HG03432 (cell line): ENCODE measurements around the gene ST14.

Experiments
- ATAC-seq: cut with Tn5 transposase; IDR thresholded peaks from one replicate; pipeline ENCODE4 v1.9.1; 2021; ENCODE audit warnings: mild to moderate bottlenecking, moderate library complexity; ENCODE audit not compliant: unreplicated experiment

The ST14 gene

GRCh38 chr11:130203766-130204702 lies 44.5 kb downstream of the ST14 start:
- ATAC-seq = no peak

DNA sequence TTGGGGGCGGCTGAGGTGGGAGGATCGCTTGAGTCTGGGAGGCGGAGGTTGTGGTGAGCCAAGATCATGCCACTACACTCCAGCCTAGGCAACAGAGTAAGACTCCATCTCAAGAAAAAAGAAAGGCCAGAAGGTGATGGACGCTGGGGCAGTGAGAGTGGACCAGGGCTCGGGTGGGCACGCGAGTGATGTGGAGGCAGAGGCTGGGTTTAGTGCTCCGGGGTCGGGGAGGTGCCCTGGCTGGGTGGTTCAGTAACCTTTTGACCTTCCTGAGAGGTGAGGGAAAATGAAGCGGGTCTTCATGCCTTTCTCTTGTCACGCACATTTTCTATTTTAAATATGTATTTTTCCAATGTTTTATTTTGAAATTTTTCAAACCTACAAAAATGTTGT lies 45.1 kb downstream of the ST14 start:
- no peak for ATAC-seq

DNA sequence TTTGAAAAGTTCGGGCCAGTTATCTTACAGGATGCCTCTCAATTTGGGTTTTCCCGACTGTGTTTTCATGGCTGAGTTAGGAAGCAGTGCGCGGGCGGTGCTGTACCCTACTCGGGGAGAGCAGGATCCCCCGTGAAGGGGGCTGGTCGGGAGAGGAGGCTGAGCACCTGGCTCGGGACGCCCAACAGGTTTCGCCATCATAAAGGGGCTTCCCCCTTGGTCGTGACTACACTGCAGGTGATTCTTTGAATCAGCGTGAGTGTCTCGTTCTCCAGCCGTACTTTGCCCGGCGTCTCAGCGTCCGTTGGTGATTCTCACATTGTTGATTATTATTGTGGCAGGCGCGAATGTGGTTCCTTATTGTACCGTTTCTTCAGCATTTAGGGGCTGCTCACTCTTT lies 46.6 kb downstream of the ST14 start:
- no peak for ATAC-seq

DNA sequence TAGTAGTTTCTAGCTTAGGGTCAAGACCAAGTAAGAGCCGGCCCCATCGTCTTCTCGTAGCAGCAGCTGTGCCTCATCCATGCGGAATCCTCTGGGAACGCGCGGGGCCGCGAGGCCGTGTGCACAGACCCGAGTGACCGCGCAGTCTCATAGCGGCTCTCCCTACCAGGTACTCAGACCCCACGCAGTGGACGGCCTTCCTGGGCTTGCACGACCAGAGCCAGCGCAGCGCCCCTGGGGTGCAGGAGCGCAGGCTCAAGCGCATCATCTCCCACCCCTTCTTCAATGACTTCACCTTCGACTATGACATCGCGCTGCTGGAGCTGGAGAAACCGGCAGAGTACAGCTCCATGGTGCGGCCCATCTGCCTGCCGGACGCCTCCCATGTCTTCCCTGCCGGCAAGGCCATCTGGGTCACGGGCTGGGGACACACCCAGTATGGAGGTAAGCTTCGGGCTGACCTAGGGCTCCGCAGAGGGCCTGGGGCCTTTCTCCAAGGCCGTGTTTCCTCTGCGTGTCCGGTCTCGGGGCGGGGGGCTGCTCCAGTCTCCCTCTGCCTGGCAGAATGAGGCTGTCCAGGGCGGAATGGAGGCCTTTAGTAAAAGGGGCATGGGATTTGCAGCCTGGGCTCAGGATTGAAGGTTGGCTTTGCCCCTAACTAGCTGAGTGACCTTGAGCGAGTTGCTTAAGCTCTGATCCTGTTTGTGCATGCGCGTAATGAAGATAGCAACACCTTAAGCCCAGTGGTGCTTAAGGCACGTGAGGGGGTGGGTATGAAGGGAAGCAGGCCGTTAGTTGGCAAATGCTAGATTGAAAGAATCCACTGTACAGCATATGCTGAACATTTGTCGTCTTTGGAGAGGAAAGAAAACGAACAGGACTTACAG lies 48.9 kb downstream of the ST14 start:
- no peak for ATAC-seq

- no peak for ATAC-seq
These were observed 49.7 kb downstream of the ST14 start for GRCh38 chr11:130209128-130209932.

- ATAC-seq = no peak
These were observed 50.6 kb downstream of the ST14 start for GRCh38 chr11:130209954-130210854.

GRCh38 chr11:130211144-130211543 lies 51.6 kb downstream of the ST14 start:
- no peak for ATAC-seq

GRCh38 chr11:130211781-130212401 lies 52.3 kb downstream of the ST14 start:
- ATAC-seq = no peak

DNA sequence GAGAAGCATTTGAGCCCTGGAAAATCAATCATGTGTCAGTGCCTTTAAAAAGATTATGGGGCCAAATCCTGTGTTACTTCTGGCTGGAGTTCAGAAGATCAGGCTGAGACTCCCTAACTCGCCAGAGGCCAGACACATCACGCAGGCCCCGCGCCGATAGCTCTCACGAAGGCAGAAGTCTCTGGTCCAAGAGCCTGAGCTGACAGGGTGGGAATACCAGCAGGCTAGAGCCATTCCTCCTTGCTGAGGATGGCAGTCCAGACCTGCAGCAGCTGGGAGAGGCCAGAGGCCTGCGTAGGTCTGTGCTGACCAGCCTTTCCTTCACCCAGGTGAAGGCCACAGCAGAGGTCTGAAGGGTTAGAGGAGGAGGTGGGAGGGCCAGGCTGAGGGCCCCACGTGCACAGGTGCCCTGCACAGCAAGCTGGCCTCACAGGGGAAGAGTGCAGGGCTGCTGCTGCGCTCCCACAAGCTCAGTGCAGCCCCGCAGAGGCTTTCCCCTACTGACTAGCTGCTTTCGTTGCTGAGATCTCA lies 52.9 kb downstream of the ST14 start:
- ATAC-seq = peak; percentile 18

- ATAC-seq = peak; percentile 88
These were observed 53.8 kb downstream of the ST14 start for GRCh38 chr11:130213143-130213978.

- no peak for ATAC-seq
These were observed 54.3 kb downstream of the ST14 start for GRCh38 chr11:130213979-130214281.

DNA sequence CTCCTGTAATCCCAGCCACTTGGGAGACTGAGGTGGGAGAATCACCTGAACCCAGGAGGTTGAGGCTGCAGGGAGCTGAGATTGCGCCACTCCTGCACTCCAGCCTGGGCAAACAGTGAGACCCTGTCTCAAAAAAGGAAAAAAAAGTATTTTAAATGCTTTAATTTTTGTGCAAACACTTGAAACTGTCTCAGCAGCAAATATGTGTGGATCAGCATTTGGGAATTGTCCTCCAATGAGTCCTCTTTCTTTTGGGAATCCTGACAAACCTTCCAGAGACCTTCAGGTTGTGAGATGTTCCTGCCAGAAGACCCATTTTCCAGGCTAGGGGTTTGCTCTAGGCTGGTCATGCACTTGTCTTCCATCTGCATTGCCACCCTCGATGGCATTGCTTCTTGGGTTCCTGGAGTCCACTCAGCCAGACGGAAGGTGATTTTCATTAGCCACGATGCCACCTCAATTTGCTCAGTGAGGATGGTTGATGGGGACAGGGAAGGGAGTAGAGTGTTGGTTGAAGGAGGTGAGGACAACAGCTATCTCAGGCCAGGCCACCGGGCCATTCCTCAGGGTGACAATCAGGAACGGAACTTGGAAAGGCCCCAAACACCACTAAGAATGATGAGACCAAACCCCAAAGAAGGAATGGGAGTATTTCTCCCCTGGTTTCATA lies 55.4 kb downstream of the ST14 start:
- ATAC-seq = no peak

- no peak for ATAC-seq
These were observed 56.1 kb downstream of the ST14 start for GRCh38 chr11:130215531-130216220.

GRCh38 chr11:130216221-130216550 lies 56.6 kb downstream of the ST14 start:
- ATAC-seq = no peak

DNA sequence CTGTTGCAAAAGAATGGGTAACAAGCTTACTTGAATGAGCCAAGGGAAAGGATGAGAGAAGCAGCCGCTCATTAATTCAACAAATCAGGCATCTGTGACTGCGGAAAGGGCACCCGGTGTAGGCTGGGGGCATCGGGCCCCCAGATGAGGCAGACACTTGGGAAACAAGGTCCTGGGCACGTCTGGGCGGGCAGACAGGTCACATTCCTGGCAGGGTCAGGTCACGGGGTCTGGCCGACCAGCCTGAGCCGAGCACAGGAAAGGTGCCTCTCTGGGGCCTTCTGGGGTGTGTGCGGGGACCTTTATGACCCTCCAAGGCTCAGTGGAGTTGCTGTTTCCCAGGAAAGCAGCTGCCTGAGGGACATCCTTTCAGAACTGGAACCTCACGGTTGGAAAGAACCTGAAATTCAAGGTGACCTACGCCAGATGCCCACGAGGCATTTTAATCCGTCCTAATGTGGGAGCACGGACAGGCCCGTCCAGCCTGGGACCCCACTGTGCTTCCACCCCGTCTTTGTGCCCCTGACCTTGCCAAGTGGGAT lies 57.1 kb downstream of the ST14 start:
- ATAC-seq = no peak

DNA sequence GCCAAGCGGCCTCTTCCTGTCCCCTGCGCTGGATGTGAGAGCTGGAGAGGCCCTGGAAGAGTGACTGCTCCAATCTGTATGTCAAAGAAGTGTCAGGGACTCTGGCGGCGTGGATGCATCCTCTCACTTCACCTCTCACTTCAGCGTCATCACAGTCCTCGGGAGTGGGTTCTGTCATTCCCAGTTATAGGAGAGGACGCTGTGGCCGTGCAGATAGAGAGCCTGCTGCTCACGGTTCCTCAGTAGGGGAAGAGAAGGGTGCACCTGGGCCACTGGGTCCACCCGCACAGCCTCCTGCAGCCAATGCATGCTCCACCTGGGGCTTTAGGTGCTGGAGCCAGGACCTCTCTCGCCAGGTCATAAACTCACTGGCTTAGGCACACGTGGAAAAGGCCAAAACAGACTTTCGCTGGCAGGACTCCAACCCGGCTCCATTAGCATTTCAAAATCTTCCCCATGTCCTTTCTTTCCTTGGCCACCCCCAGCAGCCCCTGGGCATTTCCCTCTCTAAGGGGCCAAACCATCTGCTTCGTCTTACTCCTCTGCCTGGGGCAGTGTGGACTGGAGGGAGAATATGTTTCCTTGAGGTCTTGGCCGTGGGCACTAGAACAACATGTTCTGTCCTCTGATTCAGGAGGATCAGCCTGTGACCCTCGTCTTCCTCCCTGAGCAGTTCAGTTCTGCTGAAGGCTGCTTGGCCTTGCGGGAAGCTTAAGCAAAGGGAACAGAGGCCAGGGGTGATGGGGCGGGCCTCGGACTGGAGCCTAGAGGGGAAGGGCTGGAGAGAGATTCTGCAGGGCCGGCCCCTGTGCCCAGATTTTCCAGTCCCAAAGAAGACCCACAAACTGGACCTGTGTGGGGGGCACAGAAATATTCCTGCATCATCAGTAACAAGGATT lies 57.8 kb downstream of the ST14 start:
- no peak for ATAC-seq
